Natural killer cell treated with Interleukin-12 subunit alpha and Interleukin-12 subunit beta and Interleukin-15 and Interleukin-18, amount 100 ng/mL, for 72 hours (primary cell): Measurements from ENCODE around the gene NATD1. TPM values are rescaled to one million over a fixed set of nuclear protein-coding genes. Genes with fewer than 3 reads are reported as not detected.
A peak's percentile ranks its signal among the peaks of the same experiment; 100 is the strongest.

Experiments
- ATAC-seq, 2 donors: fragments of 150-1000 bp; cut with Tn5 transposase in 1 of 2; sonication (Bioruptor Pico), chemical (Tn5 transposase) in 1 of 2; 2 replicates each; pipeline ENCODE4 v1.10.0; 2021
- DNase-seq: peaks from one replicate; pipeline ENCODE4 v3.0.0; 2022; ENCODE audit warnings: low spot score
- H3K27ac Mint-ChIP-seq, 2 donors: 1 replicate in 1 of 2; 2 replicates in 1 of 2; pipeline ENCODE4 v1.8.0; 2022; ENCODE audit warnings: mixed read lengths in 2 of 2, mild to moderate bottlenecking in 1 of 2, moderate library complexity in 1 of 2
- H3K27me3 Mint-ChIP-seq, 2 donors: 1 replicate in 1 of 2; 2 replicates in 1 of 2; pipeline ENCODE4 v1.8.0; 2022; ENCODE audit warnings: mixed read lengths in 2 of 2
- H3K36me3 Mint-ChIP-seq: one replicate; pipeline ENCODE4 v1.8.0; 2022; ENCODE audit warnings: mixed read lengths
- H3K4me1 Mint-ChIP-seq, 2 donors: 1 replicate in 1 of 2; 2 replicates in 1 of 2; pipeline ENCODE4 v1.8.0; 2022; ENCODE audit warnings: low read depth in 2 of 2, mixed read lengths in 2 of 2, mild to moderate bottlenecking in 1 of 2
- H3K4me3 Mint-ChIP-seq: one replicate; pipeline ENCODE4 v1.8.0; 2022; ENCODE audit warnings: mixed read lengths
- H3K9me3 Mint-ChIP-seq: 2 replicates; pipeline ENCODE4 v1.8.0; 2022; ENCODE audit warnings: mixed read lengths
- total RNA-seq, 2 donors: library from RNA; stranded (reverse); gene quantifications; one replicate each; pipeline ENCODE4 v1.2.3, GENCODE V29; 2022

NATD1 gene
- total RNA-seq, 2 donors from 2014 or later: 1.9 to 3.0 TPM

DNA sequence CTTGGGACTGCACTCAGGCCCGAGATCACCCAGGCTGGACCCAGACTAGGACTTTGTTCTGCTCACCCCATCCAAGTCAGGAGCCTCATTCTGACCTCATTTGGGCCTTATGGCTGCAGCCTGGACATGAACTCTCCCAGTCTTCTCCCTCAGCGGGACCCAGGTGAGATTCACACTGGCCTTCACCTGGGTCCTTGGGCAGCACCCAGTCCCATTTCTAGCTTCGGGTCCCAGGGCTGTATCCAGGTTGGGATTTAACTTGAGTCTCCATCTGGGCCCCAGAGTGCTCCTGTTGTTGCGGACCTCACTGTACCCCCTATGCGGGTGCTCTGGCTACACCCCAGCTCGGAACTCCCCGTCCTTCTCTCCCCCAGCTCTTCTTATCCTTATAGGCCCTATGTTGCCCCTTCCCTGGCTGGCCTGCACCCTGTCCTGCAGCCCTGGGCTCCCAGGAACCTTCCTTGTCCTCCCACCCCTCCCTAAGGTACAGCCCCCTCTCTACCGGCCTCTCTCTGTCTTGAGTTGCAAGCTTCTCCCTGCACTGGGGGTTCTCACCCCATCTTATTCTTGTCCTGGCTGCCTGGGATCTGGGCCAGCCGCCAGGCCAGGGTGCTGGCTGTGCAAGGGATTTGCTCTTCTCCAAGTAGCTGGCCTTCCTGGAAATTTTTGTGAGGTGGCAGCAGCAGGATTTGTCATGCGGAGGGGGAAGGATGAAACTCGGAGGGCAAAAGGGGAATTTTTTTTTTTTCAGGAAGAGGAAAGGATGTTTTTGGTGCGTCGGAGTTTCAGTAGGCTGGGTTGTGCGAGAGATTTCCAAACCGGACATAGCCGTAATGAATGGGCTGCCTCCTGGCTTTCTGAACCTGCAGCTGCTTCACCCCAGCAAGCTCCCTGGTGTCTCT, 32.2 kb upstream of the NATD1 start:
- Mint-ChIP-seq H3K36me3 (peaks cover 7% of the 10 kb centered on the region), H3K27ac (peak overlapping the region; percentile 94 to 99), H3K4me1 (peaks cover 40 to 47% of the 10 kb centered on the region in 2 donors), H3K4me3 (peak overlapping the region; percentile 98), H3K27me3 (no peaks in the 10 kb centered on the region), H3K9me3 (no peaks in the 10 kb centered on the region)
- ATAC-seq (no peak), DNase-seq (no peak)

DNA sequence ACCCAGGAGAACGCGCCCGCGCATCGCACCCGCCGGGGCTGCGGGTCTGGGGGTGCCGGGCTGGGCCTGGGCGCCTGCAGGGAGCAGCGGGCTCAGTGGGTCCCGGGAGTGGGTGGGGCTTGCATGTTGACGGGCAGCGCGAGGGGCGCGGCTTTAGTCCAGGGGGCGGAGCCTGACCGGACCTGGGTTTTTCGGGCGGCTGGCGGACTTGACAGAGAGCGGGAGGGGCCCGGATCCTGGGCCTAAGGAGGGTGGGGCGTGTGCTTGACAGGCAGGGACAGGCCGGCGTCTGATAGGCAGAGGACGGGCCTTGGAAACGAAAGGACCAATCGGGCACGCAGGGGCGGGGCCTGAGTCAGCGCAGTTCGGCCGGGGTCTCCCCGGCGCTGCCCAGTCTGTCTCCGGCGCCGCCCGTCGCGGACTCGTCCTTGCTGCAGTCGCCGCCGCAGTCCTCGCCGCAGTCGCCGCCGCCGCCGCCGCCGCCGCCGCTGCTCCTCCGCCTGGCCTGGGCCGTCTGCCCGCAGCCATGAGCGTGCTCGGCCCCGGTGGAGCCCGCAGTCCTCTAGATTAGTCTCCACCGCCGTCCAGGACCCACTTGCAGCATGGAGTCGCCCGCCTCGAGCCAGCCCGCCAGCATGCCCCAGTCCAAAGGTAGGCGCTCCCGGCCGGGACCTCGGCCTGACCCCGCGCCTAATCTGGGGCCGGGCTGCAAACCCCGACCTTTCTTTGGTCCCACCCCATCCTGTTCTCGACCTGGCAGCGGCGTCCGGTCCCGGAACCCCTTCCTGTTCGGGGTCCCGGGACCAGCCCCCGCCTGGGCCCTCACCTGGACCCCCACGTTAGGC, 31.3 kb upstream of the NATD1 start, which contains the start of gene MAP2K3:
TSS of gene MAP2K3 (plus strand) at position 393 of the 845 bp plus-strand sequence. CDS start at position 603, 210 bp downstream.
- Mint-ChIP-seq H3K27ac (peak within 1 kb of the TSS; percentile 94 to 99), H3K27me3 (no peaks in the 10 kb centered on the region), H3K4me1 (peaks cover 49 to 51% of the 10 kb centered on the region in 2 donors), H3K36me3 (peaks cover 7% of the 10 kb centered on the region), H3K4me3 (peak within 1 kb of the TSS; percentile 98), H3K9me3 (no peaks in the 10 kb centered on the region)
- peak; percentile 99 for DNase-seq
- peak; percentile 86 to 91 for ATAC-seq

DNA sequence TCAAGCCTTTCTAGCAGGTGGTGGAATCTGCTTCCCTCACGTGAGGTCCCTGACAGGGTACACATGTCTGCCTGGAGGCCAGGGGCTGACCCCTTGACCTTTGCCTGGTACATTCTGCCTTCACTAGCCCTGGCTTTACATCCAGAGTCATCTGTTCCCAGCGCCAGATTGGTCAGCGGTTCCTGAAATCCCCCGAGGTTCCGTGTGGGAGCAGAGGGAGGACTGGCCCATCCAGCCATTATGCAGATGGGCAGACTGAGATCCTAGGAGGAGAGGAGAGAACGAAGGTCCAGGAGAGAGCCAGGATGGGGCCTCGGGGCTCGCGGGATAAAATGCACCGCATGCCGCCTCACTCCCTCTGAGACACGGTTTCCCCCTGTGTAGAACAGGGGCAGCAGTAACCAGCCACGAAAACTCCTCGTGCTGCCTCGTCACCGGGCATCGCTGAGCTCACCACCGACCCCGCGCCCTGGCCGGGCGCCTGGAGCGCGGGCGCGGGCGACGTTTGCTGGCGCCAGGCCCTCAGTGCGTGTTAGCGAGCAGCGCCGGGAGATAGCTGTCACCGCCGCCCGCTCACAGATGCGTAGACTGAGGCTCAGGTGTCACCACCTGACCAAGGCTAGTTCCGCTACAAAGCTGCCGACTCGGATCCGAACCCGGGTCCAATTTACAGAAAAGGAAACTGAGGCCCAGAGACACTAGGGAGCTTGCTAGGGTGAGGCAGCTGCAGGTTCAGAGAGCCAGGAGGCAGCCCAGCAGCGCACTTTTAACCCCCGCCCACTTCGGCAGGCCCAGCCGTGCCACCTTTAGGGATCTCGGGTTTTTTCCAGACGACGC, 30.5 kb upstream of the NATD1 start:
- Mint-ChIP-seq H3K36me3 (peaks cover 7% of the 10 kb centered on the region), H3K4me1 (peaks cover 48 to 51% of the 10 kb centered on the region in 2 donors), H3K27ac (peak overlapping the region in 1 of 2 donors; percentile 99), H3K4me3 (peak overlapping the region; percentile 98), H3K9me3 (no peaks in the 10 kb centered on the region), H3K27me3 (no peaks in the 10 kb centered on the region)
- no peak for ATAC-seq
- no peak for DNase-seq

DNA sequence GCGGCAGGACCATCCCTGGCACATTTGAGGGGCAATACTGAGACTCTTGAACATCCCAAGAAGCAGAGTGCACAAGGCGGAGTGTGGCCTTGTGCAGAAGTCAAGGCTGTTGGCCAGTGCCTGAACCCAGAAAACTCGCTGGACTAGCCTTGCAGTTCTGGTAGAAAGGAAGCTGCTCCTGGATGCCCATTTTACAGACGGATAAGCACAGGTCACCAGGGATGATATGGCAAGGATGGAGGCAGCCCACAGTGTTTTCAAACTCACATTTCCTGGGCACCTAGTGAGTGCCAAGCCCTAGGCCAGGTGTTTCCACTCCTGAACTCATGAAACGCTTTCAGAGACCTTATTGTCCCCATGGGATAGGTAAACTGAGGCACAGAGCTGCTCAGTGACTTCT, 29.6 kb upstream of the NATD1 start:
- no peak for DNase-seq
- H3K27ac Mint-ChIP-seq: peak overlapping the region in 1 of 2 donors; percentile 76

DNA sequence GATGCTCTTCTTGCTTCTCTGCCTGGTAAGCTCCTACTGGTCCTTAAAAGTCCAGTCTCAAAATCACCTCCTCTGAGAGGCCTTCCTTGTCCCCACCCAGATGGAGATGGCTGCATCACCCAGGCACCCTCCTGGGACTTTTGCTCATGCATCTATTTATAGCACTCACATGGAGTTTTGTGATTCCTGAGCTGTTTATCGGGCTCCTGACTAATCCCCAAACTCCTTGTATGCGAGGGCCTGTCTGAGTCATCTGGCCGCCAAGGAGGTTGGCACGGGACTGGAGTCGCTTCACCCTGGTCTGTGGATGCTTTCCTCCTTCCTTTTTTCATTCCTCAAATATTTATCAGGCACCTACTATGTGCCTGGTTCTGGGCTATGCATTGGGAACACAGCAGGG, 29.0 kb upstream of the NATD1 start:
- peaks cover 33 to 41% of the 10 kb centered on the region in 2 donors for H3K4me1 Mint-ChIP-seq
- DNase-seq: no peak
- H3K4me3 Mint-ChIP-seq: peak overlapping the region; percentile 27

More for the DNA sequence above, 29.6 kb upstream of the NATD1 start:
- Mint-ChIP-seq H3K4me3 (peak overlapping the region; percentile 27), H3K9me3 (no peaks in the 10 kb centered on the region), H3K36me3 (peaks cover 7% of the 10 kb centered on the region), H3K4me1 (peaks cover 40 to 47% of the 10 kb centered on the region in 2 donors), H3K27me3 (no peaks in the 10 kb centered on the region)
- no peak for ATAC-seq

DNA sequence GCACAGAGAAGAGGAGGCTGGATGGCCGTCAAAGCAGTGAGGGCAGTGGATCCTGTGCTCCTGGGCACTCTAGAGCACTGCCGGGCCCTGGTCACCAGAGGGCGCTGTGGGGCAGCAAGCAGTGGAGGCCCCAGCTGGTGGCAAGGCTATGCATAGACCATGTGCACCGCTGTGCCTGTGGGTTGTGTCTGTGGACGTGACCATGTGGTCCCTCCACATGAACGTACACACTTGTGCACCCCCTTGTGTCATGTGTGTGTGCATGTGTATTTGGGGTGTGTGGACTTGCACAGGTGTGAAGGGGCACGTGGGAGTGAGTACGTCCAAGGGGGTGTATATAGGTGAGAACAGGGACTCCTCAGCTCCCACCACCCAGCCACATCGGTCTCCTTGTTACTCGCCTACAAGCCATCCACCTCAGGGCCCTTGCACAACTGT, 26.9 kb upstream of the NATD1 start:
- H3K4me1 Mint-ChIP-seq: peaks cover 21 to 27% of the 10 kb centered on the region in 2 donors
- peak overlapping the region in 1 of 2 donors; percentile 8 for H3K27ac Mint-ChIP-seq
- ATAC-seq (peak; percentile 49 to 51), DNase-seq (peak; percentile 89)
- H3K4me3 Mint-ChIP-seq: no peak overlapping the region
- H3K9me3 Mint-ChIP-seq: no peaks in the 10 kb centered on the region
- H3K27me3 Mint-ChIP-seq: no peaks in the 10 kb centered on the region
- no peaks in the 10 kb centered on the region for H3K36me3 Mint-ChIP-seq

More for the DNA sequence above, 29.0 kb upstream of the NATD1 start:
- Mint-ChIP-seq H3K36me3 (peaks cover 7% of the 10 kb centered on the region), H3K9me3 (no peaks in the 10 kb centered on the region), H3K27ac (peak overlapping the region in 1 of 2 donors; percentile 76), H3K27me3 (no peaks in the 10 kb centered on the region)
- ATAC-seq: no peak

DNA sequence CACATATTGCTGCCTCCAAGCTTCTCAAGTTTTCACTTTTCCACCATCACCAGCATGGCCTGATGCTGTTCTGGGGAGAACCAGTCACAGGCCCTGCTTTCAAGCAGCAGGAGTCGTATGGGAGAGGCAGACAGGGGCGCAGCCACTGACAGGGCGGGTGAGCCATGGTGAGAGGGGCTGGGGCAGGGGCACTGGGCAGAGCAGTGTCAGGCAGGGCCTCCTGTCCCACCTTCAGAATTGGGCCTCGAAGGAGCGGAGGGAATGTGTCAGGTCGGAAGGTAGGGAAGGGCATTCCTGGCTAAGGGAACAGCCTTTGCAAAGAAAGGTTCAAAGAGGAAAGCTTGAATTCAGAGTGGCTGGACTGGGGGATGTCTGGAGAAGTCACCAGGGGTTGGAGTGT, 26.4 kb upstream of the NATD1 start:
- Mint-ChIP-seq H3K4me1 (peaks cover 21 to 29% of the 10 kb centered on the region in 2 donors), H3K36me3 (no peaks in the 10 kb centered on the region), H3K27ac (peak overlapping the region in 1 of 2 donors; percentile 8), H3K4me3 (no peak overlapping the region), H3K27me3 (no peaks in the 10 kb centered on the region), H3K9me3 (no peaks in the 10 kb centered on the region)
- DNase-seq (no peak), ATAC-seq (no peak)

DNA sequence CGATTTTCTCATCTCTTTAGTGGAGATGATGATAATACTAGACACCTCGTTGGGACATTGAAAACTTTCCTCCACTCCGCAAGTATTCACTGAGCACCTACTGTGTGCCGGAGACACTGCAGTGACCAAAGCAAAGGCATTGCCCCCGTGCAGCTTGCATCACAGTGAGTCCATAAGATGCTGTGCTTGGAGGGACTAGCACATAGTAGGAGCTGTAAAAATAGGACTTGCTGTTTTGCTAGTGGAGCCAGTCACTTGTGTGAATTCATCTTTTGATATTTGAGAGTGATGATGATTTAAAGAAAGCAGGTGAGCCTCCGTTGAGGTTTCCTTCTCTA, 26.0 kb upstream of the NATD1 start:
- DNase-seq: no peak
- H3K9me3 Mint-ChIP-seq: no peaks in the 10 kb centered on the region

DNA sequence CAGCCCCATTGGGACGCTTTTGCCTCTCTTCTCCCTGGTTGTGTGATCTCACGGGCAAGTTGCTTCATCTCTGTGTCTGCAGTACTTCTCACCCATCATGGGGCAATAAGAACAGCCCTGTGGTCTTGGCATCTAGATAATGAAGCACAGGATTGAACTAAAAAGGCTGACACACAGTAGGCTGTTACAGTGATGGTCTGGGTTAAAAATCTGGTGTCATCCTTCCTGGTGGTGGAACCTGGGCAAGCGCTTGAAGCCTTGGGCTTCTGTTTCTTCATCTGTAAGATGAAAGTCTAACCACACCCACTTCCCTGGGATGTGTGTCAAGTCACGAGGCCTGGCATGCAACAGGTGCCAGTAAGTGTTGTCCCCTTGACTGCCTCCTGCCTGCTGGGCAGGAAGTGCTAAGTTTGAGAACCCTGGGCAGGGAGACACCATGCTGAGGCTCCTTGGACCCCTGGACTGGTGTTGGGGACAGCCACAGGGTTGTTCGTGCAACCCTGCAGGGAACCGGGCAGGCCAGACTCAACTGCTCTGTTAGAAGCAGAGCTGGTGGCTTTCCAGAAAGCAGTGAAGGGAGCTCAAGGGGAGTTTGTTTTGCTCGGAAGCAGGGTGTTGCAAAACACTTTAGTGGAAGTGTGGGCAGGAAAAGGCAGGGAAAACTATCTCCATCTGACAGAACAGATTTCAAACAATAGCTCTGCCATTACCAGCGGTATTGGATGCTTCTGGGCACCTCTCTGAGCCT, 25.4 kb upstream of the NATD1 start:
- H3K27ac Mint-ChIP-seq: peak overlapping the region in 1 of 2 donors; percentile 25
- ATAC-seq: no peak
- no peaks in the 10 kb centered on the region for H3K9me3 Mint-ChIP-seq
- peaks cover 21 to 29% of the 10 kb centered on the region in 2 donors for H3K4me1 Mint-ChIP-seq
- no peak for DNase-seq
- no peaks in the 10 kb centered on the region for H3K27me3 Mint-ChIP-seq
- H3K36me3 Mint-ChIP-seq: no peaks in the 10 kb centered on the region
- H3K4me3 Mint-ChIP-seq: no peak overlapping the region

More for the DNA sequence above, 26.0 kb upstream of the NATD1 start:
- Mint-ChIP-seq H3K27ac (peak overlapping the region in 1 of 2 donors; percentile 8), H3K27me3 (no peaks in the 10 kb centered on the region), H3K4me1 (peaks cover 21 to 29% of the 10 kb centered on the region in 2 donors), H3K4me3 (no peak overlapping the region), H3K36me3 (no peaks in the 10 kb centered on the region)
- ATAC-seq: no peak

DNA sequence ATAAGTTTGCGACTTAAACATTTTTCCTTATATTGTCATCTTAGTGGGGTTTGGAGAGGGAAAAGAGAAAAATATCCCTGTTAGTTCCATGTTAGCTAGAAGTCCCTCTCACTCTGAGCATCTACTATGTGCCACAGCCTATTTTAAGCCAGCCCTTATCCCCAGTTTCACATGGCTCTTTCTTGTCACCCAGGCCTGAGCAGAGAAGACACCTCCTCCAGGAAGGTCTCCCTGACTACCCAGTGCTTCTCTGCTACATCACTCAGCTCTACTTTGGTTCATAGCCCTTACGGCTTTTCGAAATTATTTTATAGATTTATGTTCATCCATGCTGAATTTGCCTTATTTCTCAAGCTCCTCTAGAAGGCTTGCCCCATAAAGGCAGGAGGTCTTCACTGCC, 24.1 kb upstream of the NATD1 start:
- no peak for DNase-seq
- no peak for ATAC-seq
- Mint-ChIP-seq H3K27me3 (no peaks in the 10 kb centered on the region), H3K9me3 (no peaks in the 10 kb centered on the region), H3K27ac (no peak overlapping the region), H3K4me1 (peaks cover 17 to 24% of the 10 kb centered on the region in 2 donors), H3K36me3 (no peaks in the 10 kb centered on the region), H3K4me3 (peak overlapping the region; percentile 37)

DNA sequence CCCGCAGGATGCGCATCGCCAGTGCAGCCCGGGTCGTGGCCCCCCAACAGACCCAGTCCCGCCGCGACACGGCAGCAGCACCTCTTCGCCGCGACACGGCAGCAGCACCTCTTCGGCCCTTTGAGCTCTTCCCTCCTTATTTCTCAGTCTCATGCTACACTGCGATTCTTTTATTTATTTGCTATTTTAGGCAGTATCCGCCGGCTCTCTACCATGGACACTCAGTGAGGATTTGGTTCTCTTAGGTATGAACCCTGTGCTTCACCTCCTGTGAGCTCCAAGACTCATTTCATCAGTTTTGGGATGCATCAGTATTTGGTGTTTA, 23.0 kb upstream of the NATD1 start:
- DNase-seq: no peak
- Mint-ChIP-seq H3K27me3 (no peaks in the 10 kb centered on the region), H3K4me3 (peak overlapping the region; percentile 81), H3K27ac (peak overlapping the region; percentile 13 to 63), H3K36me3 (no peaks in the 10 kb centered on the region), H3K4me1 (peaks cover 17 to 24% of the 10 kb centered on the region in 2 donors), H3K9me3 (no peaks in the 10 kb centered on the region)
- ATAC-seq: peak in 1 of 2 donors; percentile 4

DNA sequence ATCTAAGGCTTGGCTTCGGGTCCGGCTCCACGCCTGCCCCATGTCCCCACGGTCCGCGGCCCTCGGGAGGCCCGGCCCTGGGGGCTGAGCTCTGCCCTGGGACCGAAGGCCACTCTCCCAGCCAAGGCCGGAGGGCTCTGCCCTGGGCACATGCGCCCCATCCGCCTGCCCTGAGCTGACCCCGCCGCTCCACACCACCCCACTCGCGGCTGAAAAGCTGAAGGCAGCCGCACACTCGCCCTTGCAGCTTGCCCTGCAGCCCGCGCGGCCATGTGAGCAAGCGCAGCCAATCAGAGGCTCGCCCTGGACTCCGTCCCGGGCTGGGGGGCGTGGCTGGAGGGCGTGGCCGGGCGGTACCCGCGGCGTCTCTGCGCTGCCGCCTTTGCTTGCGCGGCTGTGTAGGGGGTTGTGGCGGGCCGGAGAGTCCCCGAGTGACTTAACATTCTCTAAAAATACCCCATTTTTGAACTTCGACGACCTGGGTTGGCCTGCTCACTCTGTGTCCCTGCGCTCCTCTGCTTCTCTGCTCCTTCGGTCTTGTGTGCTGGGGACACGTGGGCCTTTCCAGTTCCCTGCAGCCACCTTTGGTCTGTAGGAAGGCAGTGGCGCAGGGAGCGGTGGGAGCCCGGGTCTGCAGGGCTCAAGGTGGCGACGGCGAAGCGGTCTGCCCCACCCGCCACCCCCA, 22.5 kb upstream of the NATD1 start:
- Mint-ChIP-seq H3K36me3 (no peaks in the 10 kb centered on the region), H3K9me3 (no peaks in the 10 kb centered on the region), H3K4me1 (peaks cover 17 to 24% of the 10 kb centered on the region in 2 donors), H3K27me3 (no peaks in the 10 kb centered on the region), H3K27ac (peak overlapping the region; percentile 13 to 63), H3K4me3 (peak overlapping the region; percentile 81)
- DNase-seq: peak; percentile 98
- peak; percentile 96 to 97 for ATAC-seq
